HG03108 (cell line): ENCODE measurements around the gene FGFR3.

Experiments used
- ATAC-seq: cut with Tn5 transposase; IDR thresholded peaks from one replicate; pipeline ENCODE4 v1.9.1; 2021; ENCODE audit warnings: moderate library complexity; ENCODE audit not compliant: unreplicated experiment

Gene FGFR3

DNA sequence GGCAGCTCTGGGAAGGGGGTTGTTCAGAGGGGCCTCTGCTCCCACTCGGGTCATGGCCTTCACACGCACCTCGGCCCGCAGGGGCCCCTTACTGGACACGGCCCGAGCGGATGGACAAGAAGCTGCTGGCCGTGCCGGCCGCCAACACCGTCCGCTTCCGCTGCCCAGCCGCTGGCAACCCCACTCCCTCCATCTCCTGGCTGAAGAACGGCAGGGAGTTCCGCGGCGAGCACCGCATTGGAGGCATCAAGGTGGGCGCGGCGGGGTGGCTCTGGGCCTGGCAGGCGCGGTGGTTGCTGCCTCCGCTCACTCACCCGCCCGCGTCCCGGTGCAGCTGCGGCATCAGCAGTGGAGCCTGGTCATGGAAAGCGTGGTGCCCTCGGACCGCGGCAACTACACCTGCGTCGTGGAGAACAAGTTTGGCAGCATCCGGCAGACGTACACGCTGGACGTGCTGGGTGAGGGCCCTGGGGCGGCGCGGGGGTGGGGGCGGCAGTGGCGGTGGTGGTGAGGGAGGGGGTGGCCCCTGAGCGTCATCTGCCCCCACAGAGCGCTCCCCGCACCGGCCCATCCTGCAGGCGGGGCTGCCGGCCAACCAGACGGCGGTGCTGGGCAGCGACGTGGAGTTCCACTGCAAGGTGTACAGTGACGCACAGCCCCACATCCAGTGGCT, 8.3 kb downstream of the FGFR3 start:
- ATAC-seq, result no peak

GRCh38 chr4:1802151-1802715, 9.1 kb downstream of the FGFR3 start:
- ATAC-seq, result no peak

- ATAC-seq, result no peak
These were observed 9.8 kb downstream of the FGFR3 start for GRCh38 chr4:1802720-1803522.

DNA sequence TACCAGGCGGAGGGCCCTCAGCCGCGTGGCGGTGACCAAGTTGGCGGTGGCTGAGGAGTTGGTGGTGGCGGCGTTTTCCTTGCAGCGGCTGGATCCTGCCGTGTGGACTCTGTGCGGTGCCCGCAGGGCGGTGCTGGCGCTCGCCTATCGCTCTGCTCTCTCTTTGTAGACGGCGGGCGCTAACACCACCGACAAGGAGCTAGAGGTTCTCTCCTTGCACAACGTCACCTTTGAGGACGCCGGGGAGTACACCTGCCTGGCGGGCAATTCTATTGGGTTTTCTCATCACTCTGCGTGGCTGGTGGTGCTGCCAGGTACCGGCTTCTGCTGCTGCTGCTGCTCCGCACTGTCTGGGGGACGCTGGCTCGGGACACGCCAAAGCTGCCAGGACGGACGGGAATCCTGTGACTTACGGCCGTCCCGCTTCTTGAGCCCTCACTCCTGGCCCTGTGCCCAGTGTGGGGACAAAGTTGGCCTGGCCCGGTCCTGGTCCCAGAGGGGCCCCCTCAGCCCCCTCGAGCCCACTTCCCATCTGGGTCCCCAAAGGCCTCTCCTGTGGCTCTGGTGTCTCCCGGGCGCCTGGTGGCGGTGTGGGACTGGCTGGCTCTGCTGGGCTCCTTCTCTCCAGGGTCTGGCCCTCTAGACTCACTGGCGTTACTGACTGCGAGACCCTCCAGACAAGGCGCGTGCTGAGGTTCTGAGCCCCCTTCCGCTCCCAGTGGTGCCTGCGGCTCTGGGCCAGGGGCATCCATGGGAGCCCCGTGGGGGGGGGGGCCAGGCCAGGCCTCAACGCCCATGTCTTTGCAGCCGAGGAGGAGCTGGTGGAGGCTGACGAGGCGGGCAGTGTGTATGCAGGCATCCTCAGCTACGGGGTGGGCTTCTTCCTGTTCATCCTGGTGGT, 10.7 kb downstream of the FGFR3 start:
- no peak for ATAC-seq

- no peak for ATAC-seq
These were observed 11.8 kb downstream of the FGFR3 start for GRCh38 chr4:1804638-1805492.

DNA sequence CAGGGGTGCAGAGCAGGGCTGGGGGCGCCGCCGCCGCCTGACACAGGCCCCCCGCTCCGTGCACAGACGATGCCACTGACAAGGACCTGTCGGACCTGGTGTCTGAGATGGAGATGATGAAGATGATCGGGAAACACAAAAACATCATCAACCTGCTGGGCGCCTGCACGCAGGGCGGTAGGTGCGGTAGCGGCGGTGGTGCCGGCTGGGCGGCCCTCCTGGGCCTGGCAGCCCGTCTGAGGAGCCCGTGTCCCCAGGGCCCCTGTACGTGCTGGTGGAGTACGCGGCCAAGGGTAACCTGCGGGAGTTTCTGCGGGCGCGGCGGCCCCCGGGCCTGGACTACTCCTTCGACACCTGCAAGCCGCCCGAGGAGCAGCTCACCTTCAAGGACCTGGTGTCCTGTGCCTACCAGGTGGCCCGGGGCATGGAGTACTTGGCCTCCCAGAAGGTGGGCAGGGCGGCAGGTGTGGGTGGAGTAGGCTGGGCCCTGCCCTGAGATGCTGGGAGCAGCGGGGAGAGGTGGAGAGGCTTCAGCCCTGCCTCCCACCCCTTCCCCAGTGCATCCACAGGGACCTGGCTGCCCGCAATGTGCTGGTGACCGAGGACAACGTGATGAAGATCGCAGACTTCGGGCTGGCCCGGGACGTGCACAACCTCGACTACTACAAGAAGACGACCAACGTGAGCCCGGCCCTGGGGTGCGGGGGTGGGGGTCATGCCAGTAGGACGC, 12.6 kb downstream of the FGFR3 start:
- ATAC-seq, result no peak

DNA sequence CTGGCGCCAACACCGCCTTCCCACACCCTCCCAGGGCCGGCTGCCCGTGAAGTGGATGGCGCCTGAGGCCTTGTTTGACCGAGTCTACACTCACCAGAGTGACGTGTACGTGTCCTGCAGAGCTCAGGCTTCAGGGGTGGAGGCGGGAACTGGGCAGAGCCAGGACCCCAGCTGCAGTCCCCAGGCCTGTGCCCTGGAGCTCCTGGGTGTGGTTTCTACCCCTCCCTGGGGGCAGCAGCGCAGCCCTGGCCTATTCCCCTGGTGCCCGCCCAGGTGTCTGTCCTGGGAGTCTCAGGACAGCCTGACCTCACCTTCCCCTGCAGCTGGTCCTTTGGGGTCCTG, 13.1 kb downstream of the FGFR3 start:
- ATAC-seq, result no peak

- ATAC-seq, result no peak
These were observed 13.7 kb downstream of the FGFR3 start for GRCh38 chr4:1806596-1807331.

- ATAC-seq, result no peak
These were observed 14.3 kb downstream of the FGFR3 start for GRCh38 chr4:1807332-1807777.

DNA sequence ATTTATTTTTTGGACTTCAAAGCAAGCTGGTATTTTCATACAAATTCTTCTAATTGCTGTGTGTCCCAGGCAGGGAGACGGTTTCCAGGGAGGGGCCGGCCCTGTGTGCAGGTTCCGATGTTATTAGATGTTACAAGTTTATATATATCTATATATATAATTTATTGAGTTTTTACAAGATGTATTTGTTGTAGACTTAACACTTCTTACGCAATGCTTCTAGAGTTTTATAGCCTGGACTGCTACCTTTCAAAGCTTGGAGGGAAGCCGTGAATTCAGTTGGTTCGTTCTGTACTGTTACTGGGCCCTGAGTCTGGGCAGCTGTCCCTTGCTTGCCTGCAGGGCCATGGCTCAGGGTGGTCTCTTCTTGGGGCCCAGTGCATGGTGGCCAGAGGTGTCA, 15.3 kb downstream of the FGFR3 start:
- ATAC-seq, result no peak

DNA sequence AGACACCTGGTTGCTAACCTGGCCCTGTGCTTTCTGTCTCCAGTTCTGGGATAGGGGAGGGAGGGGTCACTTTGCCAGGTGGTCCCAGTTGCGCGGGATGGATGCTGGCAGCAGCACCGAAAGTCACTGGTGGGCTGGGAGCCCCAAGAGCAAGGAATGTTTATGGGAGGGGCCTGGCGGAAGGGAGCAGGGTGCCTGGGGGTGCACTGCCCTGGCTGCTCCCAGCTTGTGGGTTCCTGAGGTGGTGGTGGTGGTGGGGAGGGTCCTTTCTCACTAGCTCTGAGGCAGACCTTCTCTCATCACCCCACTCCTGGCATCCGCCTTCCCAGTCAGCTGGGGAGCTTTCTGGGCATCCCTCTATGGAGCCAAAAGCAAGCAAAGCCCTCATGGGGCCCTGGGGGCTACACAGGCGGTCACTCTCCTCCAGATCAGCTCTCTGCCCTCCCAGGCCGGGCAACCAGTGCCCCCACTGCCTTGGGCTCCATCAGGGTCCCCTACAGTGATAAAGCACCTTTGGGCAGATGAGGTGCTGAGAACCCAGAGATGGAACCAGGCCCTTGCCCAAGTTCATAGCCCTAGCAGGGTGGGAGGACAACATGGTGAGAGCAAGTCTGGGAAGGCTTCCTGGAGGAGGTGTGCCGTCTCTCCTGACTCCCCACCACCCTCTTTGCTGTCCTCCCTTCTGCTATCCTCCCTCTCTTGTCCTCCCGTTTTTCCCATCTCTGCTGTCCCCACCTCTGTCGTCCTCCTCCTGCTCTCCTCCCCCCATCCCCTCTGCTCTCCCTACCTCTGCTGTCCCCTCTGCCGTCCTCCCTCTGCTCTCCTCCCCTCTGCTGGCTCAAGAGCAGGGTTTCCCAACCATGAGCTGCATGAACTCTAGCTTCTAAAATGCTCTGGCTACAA, 16.0 kb downstream of the FGFR3 start:
- no peak for ATAC-seq

GRCh38 chr4:1809754-1810502, 16.8 kb downstream of the FGFR3 start:
- ATAC-seq, result no peak

- ATAC-seq, result no peak
These were observed 17.7 kb downstream of the FGFR3 start for GRCh38 chr4:1810765-1811164.

GRCh38 chr4:1812720-1813119, 19.6 kb downstream of the FGFR3 start:
- ATAC-seq, result no peak

- ATAC-seq, result no peak
These were observed 20.1 kb downstream of the FGFR3 start for GRCh38 chr4:1813231-1813630.

DNA sequence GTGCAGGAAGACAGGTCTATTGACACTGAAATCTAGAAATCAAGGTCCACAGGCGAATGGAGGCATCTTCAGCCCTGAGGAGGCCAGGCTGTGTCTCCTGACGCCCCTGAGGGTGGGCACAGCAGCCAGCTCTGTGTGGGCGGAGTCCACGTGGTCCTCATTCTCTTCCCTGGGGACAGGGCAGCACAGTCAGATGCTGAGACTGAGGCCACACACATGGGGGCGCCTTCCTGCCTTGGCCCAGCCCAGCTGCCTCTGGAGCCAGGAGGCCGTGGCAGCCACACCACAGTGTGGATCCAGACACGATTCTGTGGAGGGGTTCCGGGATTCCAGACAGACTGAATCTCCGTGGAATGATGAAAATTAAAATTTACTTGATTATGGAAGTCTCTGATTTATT, 20.8 kb downstream of the FGFR3 start:
- ATAC-seq, result no peak

GRCh38 chr4:1814453-1814852, 21.4 kb downstream of the FGFR3 start:
- no peak for ATAC-seq
